Mesodermal cell (in vitro differentiated cells): ENCODE data around the gene ATP5PO.

Experiments
- H3K27ac ChIP-seq: 2 replicates; pipeline ENCODE4 v1.7.0; 2013; ENCODE audit warnings: mild to moderate bottlenecking, low read depth, low read length, moderate library complexity; ENCODE audit not compliant: severe bottlenecking
- H3K36me3 ChIP-seq: 2 replicates; pipeline ENCODE4 v1.7.1; 2013; ENCODE audit warnings: mild to moderate bottlenecking, low read length, moderate library complexity; ENCODE audit not compliant: control insufficient read depth, insufficient read depth
- H3K4me1 ChIP-seq: one replicate; pipeline ENCODE4 v1.7.1; 2013; ENCODE audit warnings: mild to moderate bottlenecking, low read length; ENCODE audit not compliant: insufficient read depth, control insufficient read depth, poor library complexity, severe bottlenecking
- H3K4me3 ChIP-seq: 2 replicates; pipeline ENCODE4 v1.7.0; 2013; ENCODE audit warnings: low read length, control low read depth, mild to moderate bottlenecking; ENCODE audit not compliant: insufficient read depth, poor library complexity, severe bottlenecking; ENCODE audit errors: extremely low read depth
- H3K9me3 ChIP-seq: 2 replicates; pipeline ENCODE4 v1.7.1; 2013; ENCODE audit warnings: mild to moderate bottlenecking, low read length, moderate library complexity; ENCODE audit not compliant: control insufficient read depth
- WGBS, 2 experiments: methylation state at CpG; one replicate each; pipeline ENCODE4 v1.1.5; 2013; ENCODE audit warnings: missing lambda C conversion rate in 2 of 2; ENCODE audit not compliant: insufficient coverage in 2 of 2; 5-methylcytosine and 5-hydroxymethylcytosine counted together

The ATP5PO gene

DNA sequence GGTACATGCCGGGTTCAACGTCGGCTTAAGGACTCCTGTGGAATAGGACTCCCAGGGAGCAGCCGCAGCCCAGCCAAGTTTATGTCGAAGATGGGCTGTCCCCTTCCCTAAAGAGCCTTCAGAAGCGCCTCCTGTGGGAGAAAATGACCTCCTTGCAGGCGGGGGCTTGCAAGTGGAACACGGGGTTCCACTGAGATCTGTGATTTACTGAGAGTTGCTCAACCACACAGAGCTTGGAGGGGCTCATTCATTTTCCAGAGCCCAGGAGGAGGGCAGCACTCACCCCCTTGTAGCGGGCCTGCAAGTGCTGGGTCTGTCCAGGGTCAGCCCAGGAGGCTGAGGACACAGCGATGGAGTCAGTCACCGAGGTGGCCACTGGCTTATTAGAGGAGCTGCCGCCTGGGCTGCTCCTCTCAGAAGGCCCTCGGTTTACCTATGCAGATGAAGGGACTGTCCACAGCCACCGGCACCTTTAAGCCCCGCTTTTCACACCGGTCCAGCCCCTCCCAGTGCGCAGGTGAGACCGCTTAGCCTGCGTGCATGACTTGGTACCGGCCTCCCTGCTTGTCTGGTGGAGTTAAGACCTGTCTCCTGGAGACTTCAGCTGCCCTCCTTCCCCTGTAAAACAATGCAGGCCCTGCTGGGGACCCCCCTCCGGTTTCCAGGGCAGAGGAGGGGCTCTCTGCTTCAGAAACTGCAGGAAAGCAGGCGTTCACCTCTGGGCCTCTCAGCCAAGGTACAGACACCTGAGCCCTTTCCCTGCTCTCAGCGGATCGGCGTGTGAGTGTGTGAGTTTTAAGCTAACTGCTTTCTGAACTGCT is 57.5 kb downstream of the ATP5PO start:
- H3K27ac ChIP-seq = no peak overlapping the region
- no peak overlapping the region for H3K4me3 ChIP-seq
- 78 to 79% methylated on average over 21 to 25 of the region's 25 CpGs for WGBS, 2 experiments
- H3K36me3 ChIP-seq = no peaks in the 10 kb centered on the region
- H3K4me1 ChIP-seq = no peaks in the 10 kb centered on the region
- H3K9me3 ChIP-seq = no peaks in the 10 kb centered on the region

DNA sequence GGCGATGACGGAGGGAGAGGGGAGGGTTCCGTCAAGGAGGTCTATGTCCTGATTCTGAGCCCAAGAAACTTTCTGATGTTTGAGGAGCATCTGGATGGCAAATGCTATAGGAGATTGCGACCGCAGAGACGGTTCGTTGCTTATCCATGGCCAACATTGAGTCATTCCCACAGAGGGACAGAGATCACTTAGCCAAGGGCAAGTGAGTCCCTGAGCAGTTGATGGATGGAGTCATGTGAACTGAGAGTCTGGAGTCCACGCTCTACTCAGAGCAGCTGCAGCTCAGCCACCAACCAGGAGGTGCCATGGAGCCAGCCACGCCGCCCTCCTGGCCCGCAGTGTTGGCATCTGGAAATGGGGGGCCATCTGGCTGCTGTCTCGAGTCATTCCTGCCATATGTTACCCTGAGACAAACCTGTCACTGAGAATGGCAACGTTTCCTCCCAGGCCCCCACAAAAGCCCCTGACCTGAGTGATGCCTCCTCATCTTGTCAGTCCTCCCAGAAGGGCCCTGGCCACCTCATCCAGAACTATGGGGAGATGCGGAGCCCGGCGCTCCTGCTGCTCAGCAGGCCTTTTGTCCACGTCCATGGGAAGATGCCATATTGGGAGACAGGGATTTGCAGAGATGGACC is 58.6 kb downstream of the ATP5PO start:
- Histone ChIP-seq H3K4me1 (no peaks in the 10 kb centered on the region), H3K9me3 (no peaks in the 10 kb centered on the region), H3K27ac (no peak overlapping the region), H3K4me3 (no peak overlapping the region), H3K36me3 (no peaks in the 10 kb centered on the region)
- 91 to 94% methylated on average over 14 to 17 of the region's 17 CpGs for WGBS, 2 experiments

DNA sequence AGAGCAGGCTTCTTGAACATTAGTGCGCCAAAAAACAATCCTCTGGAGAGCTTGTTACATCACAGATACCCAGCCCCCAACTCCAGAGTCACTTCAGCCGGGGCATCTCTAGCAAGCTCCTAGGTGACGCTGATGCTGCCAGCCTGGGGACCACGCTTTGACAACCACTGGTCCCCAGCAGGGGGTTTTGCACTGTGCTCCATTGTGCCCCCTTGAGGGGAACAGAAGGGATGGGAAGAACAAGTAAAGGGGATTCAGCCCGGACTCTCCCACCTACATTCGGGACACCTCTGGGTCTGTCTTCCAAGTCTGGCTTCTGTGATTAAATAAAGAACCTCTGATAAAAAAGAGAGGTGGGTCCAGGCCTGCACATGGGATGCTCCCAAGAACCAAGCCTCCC is 60.4 kb downstream of the ATP5PO start:
- 91 to 93% methylated on average over 4 to 6 of the region's 6 CpGs for WGBS, 2 experiments
- Histone ChIP-seq H3K4me1 (no peaks in the 10 kb centered on the region), H3K27ac (no peak overlapping the region)

DNA sequence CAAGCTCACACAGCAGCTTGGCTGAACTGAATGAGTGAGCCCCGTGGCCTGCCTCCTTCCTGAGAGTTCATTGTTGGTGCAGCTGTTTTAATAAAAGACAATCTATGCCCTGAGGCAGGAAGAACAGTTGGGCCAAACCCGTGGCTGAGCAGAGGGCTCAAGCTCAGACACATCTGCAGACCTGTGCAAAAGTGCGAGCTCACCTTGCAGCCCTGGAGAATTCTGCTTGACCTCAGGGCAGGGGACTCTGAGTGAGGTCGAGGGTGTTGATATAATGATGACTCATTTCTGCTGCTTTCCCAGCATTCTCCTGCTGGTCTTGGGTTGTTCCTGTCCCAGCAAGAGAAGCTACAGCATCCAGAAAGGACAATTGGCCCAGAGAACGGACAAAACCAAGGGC is 61.0 kb downstream of the ATP5PO start:
- H3K36me3 ChIP-seq = no peaks in the 10 kb centered on the region
- WGBS, 2 experiments = 79 to 84% methylated on average over 4 to 5 of the region's 5 CpGs
- no peak overlapping the region for H3K27ac ChIP-seq
- no peak overlapping the region for H3K4me3 ChIP-seq
- no peaks in the 10 kb centered on the region for H3K4me1 ChIP-seq
- H3K9me3 ChIP-seq = no peaks in the 10 kb centered on the region

More for the DNA sequence above, 60.4 kb downstream of the ATP5PO start:
- Histone ChIP-seq H3K4me3 (no peak overlapping the region), H3K9me3 (no peaks in the 10 kb centered on the region), H3K36me3 (no peaks in the 10 kb centered on the region)
